ENCODE data around the gene BACH2.
A peak's percentile ranks its signal among the peaks of the same experiment; 100 is the strongest.
"Not testable (repeated sequence)": the region's sequence is repeated elsewhere in the genome, so short reads cannot be mapped to it uniquely, and the experiment has no call there.

The BACH2 gene

DNA sequence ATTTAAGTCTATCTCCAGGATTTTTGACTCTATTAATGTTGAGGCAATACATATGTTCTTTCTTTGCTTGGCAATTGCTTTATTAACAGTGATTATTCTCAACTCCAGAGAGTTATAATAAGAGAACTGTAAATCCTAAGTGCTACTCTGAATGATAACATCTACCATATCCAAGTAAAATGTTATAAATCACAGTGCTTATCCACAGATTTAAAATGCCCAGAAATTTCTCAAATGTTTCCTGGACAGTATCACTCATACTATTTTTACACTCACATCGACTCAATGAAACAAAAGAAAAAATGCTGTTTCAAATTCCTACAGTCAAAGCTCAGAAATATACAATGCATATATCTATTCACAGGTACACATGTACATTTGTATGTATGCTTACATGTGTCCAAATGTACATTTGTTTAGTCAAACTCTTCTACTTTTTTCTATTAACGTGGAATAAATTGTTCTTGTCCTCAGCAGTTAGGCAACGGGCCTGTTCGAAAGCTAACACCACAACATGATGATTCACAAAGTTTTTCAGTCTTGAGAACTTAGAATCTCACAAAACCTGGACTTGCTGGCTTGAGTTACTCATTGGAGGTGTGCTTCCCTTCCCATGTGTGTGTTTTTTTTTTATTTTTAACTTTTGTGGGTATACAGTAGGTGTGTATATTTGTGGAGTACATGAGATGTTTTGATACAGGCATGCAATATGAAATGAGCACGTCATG is 209.4 kb downstream of the BACH2 start:
- no peak for DNase-seq

DNA sequence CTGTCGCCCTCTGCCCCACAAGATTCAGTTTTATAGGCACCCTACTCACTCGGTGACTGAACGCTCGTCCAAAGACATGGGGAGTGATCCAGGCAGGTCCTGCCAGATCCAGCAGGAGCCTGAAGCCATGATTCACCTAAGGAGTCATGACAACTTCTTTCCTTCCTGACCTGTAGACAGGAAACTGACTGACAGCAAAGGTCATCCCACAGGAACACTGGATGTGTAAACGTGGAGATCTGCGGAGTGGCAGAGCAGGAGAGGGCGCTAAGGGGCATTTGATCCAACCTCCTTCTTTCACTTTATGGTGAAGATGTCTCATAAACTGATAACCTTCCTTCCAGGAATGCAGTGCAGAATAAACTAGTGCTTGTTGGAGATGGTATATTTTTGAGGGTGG is 210.1 kb downstream of the BACH2 start:
- no peak for DNase-seq

- DNase-seq, result peak; percentile 12
Observed at GRCh38 chr6:90083891-90084290, 212.8 kb downstream of the BACH2 start.

- DNase-seq, result no peak
Observed at GRCh38 chr6:90082847-90083246, 213.8 kb downstream of the BACH2 start.

GRCh38 chr6:90080876-90081481 is 215.7 kb downstream of the BACH2 start:
- no peak for DNase-seq

DNA sequence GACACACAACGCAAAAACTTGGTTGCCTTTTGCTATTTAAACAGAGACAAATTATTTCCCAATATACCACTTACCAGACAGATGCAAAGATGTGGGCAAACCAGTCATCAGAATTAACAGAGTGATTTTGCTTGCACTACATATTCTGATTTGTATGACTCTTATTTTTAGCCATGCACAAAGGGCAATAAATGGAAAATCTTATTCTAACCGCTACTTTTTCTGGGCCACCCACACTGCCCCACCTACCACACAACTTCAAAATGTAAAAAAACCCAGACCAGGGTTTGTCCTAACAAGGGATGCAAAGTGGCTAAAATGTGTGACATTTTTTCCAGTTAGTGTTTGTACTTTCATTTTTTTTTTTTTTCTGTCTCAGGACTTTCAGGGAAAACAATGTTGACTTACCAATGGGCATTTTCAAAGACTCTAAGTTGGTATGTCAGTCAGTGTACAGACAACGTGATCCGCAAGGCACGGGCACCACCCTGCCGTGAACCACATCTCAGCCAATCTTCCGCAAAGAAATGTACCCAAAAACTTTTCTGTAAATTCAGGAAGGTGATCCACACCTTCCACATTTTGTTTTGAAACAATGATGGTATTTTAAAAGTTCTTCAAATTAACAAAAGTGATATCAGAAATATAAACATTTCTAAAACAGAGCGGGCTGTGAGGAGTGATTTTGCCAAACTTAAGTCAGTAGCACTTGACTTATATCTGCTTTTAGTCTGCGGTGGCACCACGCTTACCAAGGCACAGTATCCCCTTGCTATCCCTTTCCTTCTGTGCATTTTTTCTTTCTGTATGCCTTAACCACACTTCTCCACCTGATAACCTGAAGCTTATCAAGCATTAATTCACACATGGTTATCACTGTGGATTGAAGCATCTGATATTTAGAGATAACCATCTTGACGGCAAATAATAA is 216.8 kb downstream of the BACH2 start:
- DNase-seq, result no peak

GRCh38 chr6:90078513-90079289 is 217.9 kb downstream of the BACH2 start:
- DNase-seq, result peak; percentile 6

DNA sequence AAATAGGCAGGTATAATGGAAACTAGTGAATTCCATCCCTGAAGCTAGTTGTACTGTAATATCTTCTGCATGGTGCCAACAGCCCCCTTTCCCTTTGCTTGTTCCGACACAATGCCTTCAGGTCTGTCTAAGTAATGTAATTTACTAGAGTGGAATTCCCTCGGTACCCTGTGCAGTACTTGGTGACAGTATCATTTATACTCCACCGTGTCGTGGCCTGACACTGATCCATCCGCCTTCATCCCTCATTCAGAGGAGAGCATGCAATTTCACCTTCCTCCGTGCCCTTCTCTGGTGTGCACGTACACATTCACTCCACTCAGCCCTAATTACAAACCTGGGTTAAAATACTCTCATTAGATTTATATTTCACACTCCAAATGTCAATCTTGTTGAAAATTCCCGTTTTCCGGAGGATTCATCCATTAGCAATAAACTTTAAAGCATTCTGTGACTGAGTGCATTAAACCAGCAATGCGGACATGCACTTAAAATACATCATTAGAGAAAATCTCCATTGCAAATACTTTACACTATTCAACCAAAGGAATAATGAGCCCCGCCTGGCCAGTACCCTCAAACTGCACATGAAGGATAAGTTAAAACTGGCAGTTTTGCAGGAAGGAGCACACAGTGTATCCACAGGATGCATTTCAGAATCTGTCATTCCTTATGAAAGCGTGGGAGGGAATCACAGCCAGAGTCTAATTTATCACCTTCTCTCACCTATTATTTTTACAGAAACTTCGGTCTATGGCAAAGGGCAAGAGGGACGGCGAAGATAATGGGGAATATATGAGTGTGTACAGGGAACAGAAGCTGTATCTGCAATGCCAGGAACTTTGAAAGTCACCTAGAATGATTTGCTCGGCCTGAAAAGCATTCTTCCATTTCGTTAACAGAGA is 219.9 kb downstream of the BACH2 start:
- no peak for DNase-seq

- DNase-seq, result no peak
Observed at GRCh38 chr6:90074161-90074850, 222.3 kb downstream of the BACH2 start.

GRCh38 chr6:90072935-90073464 is 223.6 kb downstream of the BACH2 start:
- DNase-seq, result no peak

GRCh38 chr6:90072501-90072900 is 224.1 kb downstream of the BACH2 start:
- no peak for DNase-seq

DNA sequence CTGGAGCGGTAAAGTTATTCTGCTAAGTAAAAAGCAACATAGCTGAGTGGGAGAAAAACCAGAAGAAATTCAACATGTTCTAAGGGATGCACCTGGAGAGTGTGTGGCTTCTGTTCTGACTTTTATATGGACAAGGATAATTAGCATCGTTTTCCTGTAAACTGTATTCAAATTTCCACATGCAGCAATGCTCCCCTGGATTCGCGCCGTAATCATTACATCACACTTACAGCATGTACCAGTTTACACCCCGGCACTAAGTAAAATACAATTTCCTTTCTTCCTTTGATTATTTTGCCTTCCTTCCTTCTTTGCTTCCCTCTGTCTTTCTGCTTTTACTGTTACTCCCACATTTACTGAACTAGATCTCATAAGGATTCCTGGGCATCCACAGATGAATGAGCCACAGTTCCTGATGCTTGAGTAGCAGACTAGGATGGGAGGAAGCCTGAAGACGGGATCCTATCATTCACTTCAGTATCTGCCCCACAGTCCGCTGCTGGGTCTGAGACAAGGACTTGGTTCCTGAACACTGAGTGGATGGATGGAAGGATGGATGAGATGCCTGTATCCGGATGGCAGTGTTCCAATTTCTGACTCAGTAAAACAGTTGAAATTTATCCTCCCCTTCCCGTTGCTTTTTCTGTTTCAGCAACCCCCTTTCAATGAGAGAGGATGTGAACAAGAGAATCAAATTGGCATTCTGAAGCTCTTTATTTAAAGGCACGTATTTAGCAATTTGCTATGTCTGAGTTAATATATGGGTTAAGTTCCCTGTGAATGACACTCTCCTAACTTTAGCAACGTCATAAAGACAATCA is 227.7 kb downstream of the BACH2 start:
- DNase-seq, result no peak

DNA sequence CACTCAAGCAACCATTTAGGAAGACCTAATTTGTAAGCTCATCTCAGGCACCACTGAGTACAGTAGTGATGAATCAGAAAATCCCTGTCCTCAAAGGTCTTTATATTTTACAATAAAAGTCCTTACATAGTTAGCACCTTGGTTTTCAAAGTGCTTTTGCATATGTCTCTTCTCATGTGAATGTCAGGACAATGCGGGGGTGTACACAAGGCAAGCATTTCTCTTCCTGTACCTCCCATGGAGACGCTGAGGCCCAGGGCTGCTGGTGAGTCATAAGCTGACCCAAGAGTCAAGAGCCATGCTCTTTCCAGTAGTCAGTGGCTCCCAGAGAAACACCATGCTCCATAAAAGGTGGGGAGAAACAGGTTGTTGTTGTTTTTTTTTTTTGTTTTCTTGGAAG is 228.4 kb downstream of the BACH2 start:
- no peak for DNase-seq

DNA sequence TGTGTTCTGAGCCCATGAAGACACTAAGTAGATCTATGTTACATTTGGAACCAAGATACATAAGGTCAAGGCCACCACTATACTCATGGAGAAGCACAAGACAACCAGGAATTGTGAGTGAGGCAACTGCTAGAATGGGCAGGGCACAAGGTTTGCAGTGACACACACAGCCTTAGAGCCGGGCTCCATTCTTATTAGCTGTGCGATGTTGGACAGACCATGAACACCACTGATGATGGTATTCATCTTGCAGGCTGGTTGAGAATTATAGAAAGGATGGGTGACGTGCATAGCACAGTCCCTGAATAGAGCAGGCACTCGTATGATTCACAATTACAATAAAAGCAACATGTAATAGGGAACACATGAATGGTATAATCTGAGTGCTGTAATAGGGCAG is 229.9 kb downstream of the BACH2 start:
- no peak for DNase-seq

GRCh38 chr6:90065173-90065572 is 231.5 kb downstream of the BACH2 start:
- no peak for DNase-seq

DNA sequence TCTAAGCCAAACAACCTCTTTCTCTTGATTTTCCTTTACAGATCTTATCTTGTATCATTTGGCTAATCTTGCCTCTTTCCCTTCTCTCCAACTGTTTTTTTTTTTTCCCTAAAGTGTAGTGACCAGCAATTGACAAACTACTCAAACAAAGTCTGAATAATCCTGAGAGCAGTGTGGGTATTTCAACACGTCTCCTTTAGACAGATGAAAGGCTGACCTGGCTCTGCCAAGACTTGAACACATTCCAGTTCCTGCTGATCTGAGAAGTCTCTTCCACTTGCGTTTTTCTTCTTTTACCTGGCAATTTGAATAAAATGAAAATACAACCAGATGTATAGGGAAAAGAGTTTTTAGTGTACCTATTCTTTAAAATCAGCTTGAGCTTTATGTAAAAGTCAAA is 234.0 kb downstream of the BACH2 start:
- DNase-seq, result no peak

DNA sequence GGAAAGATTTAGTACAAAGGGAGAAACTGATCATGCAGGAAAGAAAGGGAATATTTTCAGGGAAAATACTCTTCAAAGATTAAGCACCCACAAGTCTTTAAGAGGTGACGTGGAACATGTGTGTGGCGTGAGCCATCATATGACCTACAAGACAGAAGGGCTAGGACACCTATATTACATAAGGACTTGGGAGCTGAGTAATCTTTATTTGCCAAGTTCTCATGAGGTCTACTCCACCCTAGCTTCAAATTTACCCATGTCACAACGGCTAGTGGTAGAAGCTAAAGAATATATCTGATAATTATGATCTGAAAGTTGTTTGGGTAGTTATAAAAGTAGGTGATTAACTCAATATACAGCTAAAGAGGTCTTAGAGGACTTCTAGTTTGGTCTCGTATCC is 234.6 kb downstream of the BACH2 start:
- DNase-seq, result no peak

DNA sequence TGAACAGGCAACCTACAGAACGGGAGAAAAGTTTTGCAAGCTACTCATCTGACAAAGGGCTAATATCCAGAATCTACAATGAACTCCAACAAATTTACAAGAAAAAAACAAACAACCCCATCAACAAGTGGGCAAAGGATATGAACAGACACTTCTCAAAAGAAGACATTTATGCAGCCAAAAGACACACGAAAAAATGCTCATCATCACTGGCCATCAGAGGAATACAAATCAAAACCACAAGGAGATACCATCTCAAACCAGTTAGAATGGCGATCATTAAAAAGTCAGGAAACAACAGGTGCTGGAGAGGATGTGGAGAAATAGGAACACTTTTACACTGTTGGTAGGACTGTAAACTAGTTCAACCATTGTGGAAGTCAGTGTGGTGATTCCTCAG is 237.5 kb downstream of the BACH2 start:
- not testable (repeated sequence) for DNase-seq

DNA sequence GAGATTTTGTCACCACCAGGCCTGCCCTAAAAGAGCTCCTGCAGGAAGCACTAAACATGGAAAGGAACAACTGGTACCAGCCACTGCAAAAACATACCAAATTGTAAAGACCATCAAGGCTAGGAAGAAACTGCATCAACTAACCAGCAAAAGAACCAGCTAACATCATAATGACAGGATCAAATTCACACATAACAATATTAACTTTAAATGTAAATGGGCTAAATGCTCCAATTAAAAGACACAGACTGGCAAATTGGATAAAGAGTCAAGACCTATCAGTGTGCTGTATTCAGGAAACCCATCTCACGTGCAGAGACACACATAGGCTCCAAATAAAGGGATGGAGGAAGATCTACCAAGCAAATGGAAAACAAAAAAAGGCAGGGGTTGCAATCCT is 240.7 kb downstream of the BACH2 start:
- DNase-seq, result not testable (repeated sequence)

- DNase-seq, result not testable (repeated sequence)
Observed at GRCh38 chr6:90054193-90054592, 242.4 kb downstream of the BACH2 start.

All from GF-D8 (cell line).